GM12872 (cell line): Measurements from ENCODE around the gene PNMA8C.

ENCODE experiments used
- TF ChIP-seq, protein P1 (sequence below): IDR thresholded peaks from 3 replicates; pipeline ENCODE4 v1.5.1; 2011; ENCODE audit warnings: low read depth, mild to moderate bottlenecking, low read length, moderate library complexity; ENCODE audit not compliant: insufficient read depth

Gene PNMA8C

DNA sequence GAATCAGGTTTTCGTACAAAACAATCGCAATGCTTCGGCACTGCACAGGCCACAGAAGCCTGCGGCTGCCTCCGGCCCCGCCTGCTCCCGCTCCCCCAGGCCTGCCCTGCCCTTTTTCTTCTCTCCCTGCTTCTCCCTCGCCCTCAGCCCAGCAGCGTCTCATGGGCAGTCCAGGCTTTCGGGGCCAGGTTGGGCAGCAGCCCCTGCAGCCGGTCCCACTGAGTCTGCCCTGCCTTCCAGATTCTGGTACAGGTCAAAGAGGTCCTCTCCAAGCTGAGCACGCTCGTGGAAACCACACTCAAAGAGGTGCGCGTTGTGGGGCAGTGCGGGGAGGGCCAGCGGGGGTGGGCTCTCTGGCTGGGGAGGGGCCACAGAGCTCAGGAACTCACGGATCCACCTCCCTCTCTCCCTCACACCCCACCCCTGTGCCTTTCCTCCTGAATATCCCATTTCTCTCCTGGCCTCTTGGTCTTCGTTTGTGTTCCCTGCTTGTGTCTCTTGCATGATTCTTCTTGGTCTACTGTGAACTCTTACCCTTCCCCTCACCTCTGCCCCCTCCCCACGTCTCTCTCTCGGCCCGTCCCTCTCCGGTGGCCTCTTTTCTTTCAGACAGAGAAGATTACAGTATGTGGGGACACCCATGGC is 45.4 kb downstream of the PNMA8C start:
- TF ChIP-seq, protein P1, sequence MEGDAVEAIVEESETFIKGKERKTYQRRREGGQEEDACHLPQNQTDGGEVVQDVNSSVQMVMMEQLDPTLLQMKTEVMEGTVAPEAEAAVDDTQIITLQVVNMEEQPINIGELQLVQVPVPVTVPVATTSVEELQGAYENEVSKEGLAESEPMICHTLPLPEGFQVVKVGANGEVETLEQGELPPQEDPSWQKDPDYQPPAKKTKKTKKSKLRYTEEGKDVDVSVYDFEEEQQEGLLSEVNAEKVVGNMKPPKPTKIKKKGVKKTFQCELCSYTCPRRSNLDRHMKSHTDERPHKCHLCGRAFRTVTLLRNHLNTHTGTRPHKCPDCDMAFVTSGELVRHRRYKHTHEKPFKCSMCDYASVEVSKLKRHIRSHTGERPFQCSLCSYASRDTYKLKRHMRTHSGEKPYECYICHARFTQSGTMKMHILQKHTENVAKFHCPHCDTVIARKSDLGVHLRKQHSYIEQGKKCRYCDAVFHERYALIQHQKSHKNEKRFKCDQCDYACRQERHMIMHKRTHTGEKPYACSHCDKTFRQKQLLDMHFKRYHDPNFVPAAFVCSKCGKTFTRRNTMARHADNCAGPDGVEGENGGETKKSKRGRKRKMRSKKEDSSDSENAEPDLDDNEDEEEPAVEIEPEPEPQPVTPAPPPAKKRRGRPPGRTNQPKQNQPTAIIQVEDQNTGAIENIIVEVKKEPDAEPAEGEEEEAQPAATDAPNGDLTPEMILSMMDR = no peak

DNA sequence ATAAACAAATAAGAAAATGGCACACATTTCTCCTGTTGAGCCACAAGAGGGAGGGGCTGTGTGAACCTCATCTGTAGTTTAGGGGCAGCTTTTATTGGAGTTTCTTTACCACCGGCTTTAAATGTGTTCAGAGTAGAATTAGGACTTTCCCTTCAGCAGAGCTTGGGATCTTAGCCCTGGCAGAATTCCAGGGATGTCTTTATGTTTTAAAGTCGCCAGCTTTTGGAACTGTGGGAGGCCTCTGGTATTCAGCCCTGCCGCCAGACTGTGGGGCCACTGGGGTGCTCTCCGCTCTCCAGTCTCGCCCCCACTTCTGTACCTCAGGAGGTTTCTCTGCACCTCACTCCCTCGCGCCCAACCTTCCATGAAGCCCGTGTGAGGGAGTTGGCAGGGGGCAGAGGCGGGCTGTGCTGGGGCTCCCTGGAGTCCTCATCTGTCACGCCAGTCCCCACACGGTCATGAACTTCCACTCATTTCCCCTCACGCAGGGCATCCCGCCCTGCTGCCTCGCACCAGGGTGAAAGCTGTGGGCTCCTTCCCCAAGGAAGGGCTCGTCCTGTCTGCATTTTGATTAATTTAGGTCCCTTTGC is 46.9 kb downstream of the PNMA8C start:
- TF ChIP-seq, protein P1 = no peak

DNA sequence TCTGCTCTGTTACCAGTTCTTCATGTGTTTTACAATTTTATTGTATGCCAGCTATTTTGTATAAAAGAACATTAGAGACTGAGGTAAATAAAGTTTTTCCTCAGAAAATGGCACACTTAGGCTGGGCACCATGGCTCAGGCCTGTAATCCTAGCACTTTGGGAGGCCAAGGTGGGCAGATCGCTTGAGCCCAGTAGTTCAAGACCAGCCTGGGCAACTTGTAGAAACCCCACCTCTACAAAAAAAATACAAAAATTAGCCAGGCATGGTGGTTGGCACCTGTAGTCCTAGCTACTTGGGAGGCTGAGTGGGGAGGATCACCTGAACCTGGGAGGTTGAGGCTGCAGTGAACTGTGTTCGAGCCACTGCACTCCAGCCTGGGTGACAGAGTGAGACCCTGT is 47.4 kb downstream of the PNMA8C start:
- TF ChIP-seq, protein P1 = no peak

DNA sequence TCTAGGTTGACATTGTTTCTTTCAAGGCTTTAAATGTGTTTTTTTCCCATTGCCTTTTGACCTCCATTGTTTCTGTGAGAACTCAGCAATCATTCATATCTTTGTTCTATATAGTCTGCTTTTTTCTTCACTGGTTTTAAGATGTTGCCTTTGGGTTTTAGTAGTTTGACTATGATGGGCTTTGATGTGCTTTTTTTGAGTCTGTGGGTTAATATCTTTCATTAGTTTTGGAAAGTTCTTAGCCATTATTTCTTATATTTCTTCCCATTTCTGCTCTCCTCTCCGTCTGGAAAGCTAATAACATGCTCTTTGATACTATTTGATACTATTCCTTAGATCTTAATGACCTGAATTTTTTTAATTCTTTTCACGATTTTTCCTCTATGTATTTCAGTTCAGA is 48.0 kb downstream of the PNMA8C start:
- TF ChIP-seq, protein P1 = no peak

DNA sequence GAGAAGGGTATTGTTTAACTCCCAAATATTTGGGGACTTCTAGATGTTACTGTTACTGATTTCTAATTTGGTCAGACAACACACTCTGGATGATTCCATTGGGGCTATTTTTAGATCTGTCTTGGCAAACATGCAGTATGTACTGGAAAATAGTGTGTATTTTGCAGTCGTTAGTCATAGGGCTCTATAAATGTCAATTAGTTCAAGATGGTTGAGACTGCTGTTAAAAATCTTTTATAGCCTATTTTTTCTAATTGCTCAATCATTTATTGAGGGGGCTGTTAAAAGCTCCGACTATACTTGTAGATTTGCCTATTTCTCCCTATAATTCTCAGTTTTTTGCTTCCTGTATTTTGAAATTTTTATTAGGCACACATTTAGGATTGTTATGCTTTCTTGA is 50.5 kb downstream of the PNMA8C start:
- TF ChIP-seq, protein P1 = no peak

DNA sequence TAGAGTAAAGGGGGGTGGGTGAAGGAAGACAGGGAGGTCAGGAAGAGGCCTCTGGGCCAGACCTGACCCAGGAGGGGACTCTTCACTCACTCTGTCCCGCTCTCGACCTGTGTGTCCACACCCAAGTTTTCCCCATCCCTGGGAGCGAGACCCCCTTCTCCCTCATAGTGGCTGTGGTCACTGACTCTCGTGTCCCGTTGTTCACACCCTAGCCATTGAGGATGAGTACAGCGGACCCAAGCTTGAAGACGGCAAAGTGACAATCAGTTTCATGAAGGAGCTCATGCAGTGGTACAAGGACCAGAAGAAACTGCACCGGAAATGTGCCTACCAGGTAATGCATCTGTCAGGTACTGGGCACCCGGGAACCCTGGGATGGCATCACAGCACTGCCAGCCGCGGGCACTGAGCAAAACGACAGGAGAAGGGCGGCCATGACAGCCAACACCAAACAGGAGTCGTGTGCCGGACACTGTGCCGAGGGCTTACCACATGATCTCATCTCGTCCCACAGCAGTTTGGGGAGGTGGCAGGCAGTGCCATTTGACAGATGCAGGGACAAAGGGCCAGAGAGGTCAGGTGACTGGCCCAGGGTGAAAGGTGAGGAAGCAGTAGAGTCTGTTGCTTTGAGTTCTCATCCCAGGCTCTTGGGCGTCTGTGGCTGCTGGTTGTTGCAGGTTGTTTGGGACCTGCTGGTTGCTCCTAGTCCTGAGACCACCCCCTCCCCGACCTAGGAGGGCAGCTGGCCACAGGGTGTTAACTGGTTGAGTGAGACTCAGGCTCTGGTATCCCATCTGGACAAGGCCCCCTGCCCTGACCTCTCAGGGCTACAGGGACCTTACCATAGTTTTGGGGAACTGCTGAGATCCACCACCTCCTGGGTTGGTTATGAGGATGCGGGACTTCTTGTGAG is 52.2 kb downstream of the PNMA8C start:
- TF ChIP-seq, protein P1 = no peak
